Gastrocnemius medialis (tissue), 4 donors: Measurements from ENCODE around the gene C14orf132. TPM values are rescaled to one million over a fixed set of nuclear protein-coding genes. Genes with fewer than 3 reads are reported as not detected.

Source experiments
- ATAC-seq, 2 donors: fragments of 150-250 bp; one replicate each; pipeline ENCODE4 v1.9.1; 2016
- DNase-seq, 2 donors: peaks; one replicate each; pipeline ENCODE4 v3.0.0-alpha.2; 2019
- H3K27ac ChIP-seq, 4 donors: fragments of 200-600 bp; sonication (generic); 1 replicate in 1 of 4; 2 replicates in 3 of 4; pipeline ENCODE4 v1.5.1; 2016 to 2018; ENCODE audit warnings: mild to moderate bottlenecking in 2 of 4, moderate library complexity in 1 of 4
- H3K27me3 ChIP-seq, 3 donors: fragments of 200-600 bp; sonication (generic) in 2 of 3; 1 replicate in 1 of 3; 2 replicates in 2 of 3; pipeline versions ENCODE4 v1.5.1 to v1.6.0; 2016 to 2019; ENCODE audit warnings: mild to moderate bottlenecking in 1 of 3, moderate library complexity in 1 of 3
- H3K36me3 ChIP-seq, 2 donors: fragments of 200-600 bp; sonication (generic) in 1 of 2; one replicate each; pipeline ENCODE4 v1.5.1; 2017 to 2018
- H3K4me1 ChIP-seq, 2 donors: fragments of 200-600 bp; sonication (generic) in 1 of 2; one replicate each; pipeline ENCODE4 v1.5.1; 2016 to 2017; ENCODE audit warnings: mild to moderate bottlenecking in 2 of 2
- H3K4me3 ChIP-seq, 4 donors: fragments of 200-600 bp; sonication (generic) in 3 of 4; 1 replicate in 1 of 4; 2 replicates in 3 of 4; pipeline ENCODE4 v1.5.1; 2016 to 2019; ENCODE audit warnings: mild to moderate bottlenecking in 2 of 4
- H3K9me3 ChIP-seq, 3 donors: fragments of 200-600 bp; sonication (generic) in 2 of 3; 1 replicate in 1 of 3; 2 replicates in 2 of 3; pipeline ENCODE4 v1.5.1; 2016 to 2019
- CTCF ChIP-seq, 5 experiments: fragments of 450-650 bp in 3 of 5; fragments of 200-600 bp in 2 of 5; sonication (generic) in 2 of 5; IDR thresholded peaks in 4 of 5; conservative IDR thresholded peaks in 1 of 5; 1 replicate in 4 of 5; 2 replicates in 1 of 5; pipeline ENCODE4 v1.5.1; 2016 to 2019; ENCODE audit warnings: antibody characterized with exemption in 5 of 5, mild to moderate bottlenecking in 3 of 5, moderate library complexity in 3 of 5
- POLR2A ChIP-seq, 2 donors: fragments of 450-650 bp; IDR thresholded peaks; one replicate each; pipeline ENCODE4 v1.6.1; 2017; ENCODE audit warnings: antibody characterized with exemption in 2 of 2, mild to moderate bottlenecking in 2 of 2, moderate library complexity in 2 of 2
- in situ Hi-C, 4 donors: fragments of 200-750 bp; cut with MboI; loops; one replicate each; pipeline versions ENCODE4 v1.15.0 to v1.8.0; 2017; ENCODE audit warnings: low sequenced_read_pairs in 4 of 4
- intact Hi-C: fragments of 100-400 bp; cut with DNase I; formaldehyde crosslinking; loops from one replicate; pipeline ENCODE4 v1.15.1; 2023; ENCODE audit warnings: low total_unique reads
- total RNA-seq, 4 donors: library from RNA; depleted of rRNA; stranded (reverse); fragments of >200 nt; gene quantifications; one replicate each; pipeline versions ENCODE4 v1.1.0 to v1.2.3, GENCODE V29; 2016

The C14orf132 gene
- total RNA-seq, 4 donors from 2014 or later: 1.1 to 2.9 (median 1.5) TPM

DNA sequence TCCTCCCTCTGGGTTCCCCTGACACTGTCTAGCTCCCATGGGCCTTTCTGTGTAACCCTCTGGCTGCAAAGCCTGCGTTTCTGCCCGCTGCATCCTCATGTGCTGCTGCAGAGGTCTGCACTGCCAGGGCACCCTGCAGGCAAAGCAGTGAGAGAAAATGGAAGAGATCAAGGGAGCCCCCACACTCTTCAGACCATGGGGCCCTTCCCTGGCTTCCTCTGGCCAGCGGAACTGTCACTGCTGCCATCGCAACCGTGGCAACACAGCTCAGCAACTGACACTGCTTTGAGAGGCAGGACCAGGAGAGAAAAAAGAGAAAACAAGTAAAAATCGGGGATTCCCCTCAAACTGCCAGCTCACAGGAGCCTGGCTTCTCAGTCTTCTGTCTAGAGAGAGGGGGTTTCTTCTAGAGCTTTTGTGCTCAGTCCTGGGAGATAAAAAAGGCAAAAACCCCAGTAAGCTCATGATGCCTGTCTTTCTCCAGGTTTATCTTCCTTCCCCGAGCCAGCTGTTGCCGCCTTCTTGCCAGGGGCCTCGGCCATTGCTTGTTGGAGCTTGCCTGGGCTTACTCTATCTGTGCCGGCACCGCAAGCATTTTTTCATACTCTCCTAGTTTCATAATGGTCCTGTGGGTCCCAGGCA is 38.9 kb downstream of the C14orf132 start:
- no peak overlapping the region for H3K4me3 ChIP-seq
- in situ Hi-C loops: loop anchor here in 1 of 4 donors (25.0 kb wide), 1 partner anchor 359 kb away; no protein-coding TSS in a partner anchor
- DNase-seq (no peak), ATAC-seq (no peak)
- no peaks in the 10 kb centered on the region for H3K9me3 ChIP-seq
- H3K4me1 ChIP-seq: no peaks in the 10 kb centered on the region
- TF ChIP-seq CTCF (IDR thresholded peaks at IDR 0.05 in 4 of 5, conservative IDR thresholded peaks at IDR 0.05 in 1 of 5): no peak
- TF ChIP-seq POLR2A (IDR thresholded peaks at IDR 0.05): no peak
- intact Hi-C loops: no loop called here
- no peaks in the 10 kb centered on the region for H3K36me3 ChIP-seq
- no peak overlapping the region for H3K27ac ChIP-seq
- no peaks in the 10 kb centered on the region for H3K27me3 ChIP-seq

DNA sequence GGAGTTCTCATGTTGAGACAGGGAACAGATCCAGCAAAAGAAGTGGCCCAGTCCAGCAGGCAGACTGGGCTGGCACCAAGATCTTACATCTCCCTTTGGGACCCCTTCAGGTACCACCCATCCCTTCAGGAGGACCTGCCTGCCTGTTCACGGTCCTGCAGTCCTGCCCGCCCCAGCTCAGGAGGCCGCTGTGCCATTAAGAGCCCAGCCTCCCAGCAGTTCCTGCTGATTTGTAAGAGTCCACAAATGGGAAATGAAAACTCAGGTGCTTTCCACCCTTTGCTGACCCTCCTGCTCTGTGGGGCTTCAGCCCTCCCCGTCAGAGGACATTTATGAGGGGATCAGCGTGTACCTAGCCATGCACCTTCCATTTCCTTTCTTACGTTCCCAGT is 39.5 kb downstream of the C14orf132 start:
- in situ Hi-C loops: loop anchor here in 1 of 4 donors (25.0 kb wide), 1 partner anchor 359 kb away; no protein-coding TSS in a partner anchor

DNA sequence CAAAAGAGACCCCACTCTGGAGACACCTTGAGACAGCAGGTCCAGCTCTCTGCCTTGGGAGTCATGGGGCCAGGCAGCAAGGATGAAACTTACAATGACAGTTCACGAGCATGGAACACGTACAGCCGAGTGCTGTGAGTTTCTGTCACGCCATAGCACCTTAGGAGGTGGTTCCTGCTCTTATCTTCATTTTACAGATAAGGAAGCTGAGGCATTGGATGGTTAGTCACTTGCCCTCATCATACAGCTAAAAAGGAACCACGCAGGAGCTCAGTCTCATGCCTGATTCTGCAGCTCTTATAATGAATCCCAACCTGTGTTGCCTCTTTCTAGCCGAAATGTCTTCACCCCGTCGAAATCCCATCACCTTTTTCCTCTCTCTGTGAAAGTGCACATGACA is 39.9 kb downstream of the C14orf132 start:
- Histone ChIP-seq H3K9me3 (no peaks in the 10 kb centered on the region), H3K4me1 (no peaks in the 10 kb centered on the region), H3K4me3 (no peak overlapping the region), H3K27me3 (no peaks in the 10 kb centered on the region), H3K27ac (no peak overlapping the region), H3K36me3 (no peaks in the 10 kb centered on the region)
- no peak for TF ChIP-seq POLR2A (IDR thresholded peaks at IDR 0.05)
- TF ChIP-seq CTCF (IDR thresholded peaks at IDR 0.05 in 4 of 5, conservative IDR thresholded peaks at IDR 0.05 in 1 of 5): no peak
- in situ Hi-C loops (loop anchor here in 1 of 4 donors (25.0 kb wide), 1 partner anchor 358 kb away; no protein-coding TSS in a partner anchor), intact Hi-C loops (no loop called here)
- no peak for DNase-seq
- no peak for ATAC-seq

More for the DNA sequence above, 39.5 kb downstream of the C14orf132 start:
- intact Hi-C loops: no loop called here
- no peak overlapping the region for H3K4me3 ChIP-seq
- H3K9me3 ChIP-seq: no peaks in the 10 kb centered on the region
- H3K27me3 ChIP-seq: no peaks in the 10 kb centered on the region
- no peaks in the 10 kb centered on the region for H3K4me1 ChIP-seq
- H3K27ac ChIP-seq: no peak overlapping the region
- DNase-seq (no peak), ATAC-seq (no peak)
- no peak for TF ChIP-seq CTCF (IDR thresholded peaks at IDR 0.05 in 4 of 5, conservative IDR thresholded peaks at IDR 0.05 in 1 of 5)
- no peak for TF ChIP-seq POLR2A (IDR thresholded peaks at IDR 0.05)
- no peaks in the 10 kb centered on the region for H3K36me3 ChIP-seq

- no peak for ATAC-seq
- Histone ChIP-seq H3K4me1 (no peaks in the 10 kb centered on the region), H3K27me3 (no peaks in the 10 kb centered on the region), H3K9me3 (no peaks in the 10 kb centered on the region), H3K27ac (no peak overlapping the region), H3K36me3 (no peaks in the 10 kb centered on the region), H3K4me3 (no peak overlapping the region)
- intact Hi-C loops: no loop called here
- in situ Hi-C loops: loop anchor here in 1 of 4 donors (25.0 kb wide), 1 partner anchor 357 kb away; no protein-coding TSS in a partner anchor
- TF ChIP-seq CTCF (IDR thresholded peaks at IDR 0.05 in 4 of 5, conservative IDR thresholded peaks at IDR 0.05 in 1 of 5) (no peak), POLR2A (IDR thresholded peaks at IDR 0.05) (no peak)
- DNase-seq: no peak
Observed at GRCh38 chr14:96080571-96080970, 41.4 kb downstream of the C14orf132 start.
